ENCODE measurements around the gene FARP1. TPM values are rescaled to one million over a fixed set of nuclear protein-coding genes. Genes with fewer than 3 reads are reported as not detected.

FARP1 gene
- polyA plus RNA-seq, 1 of the 3 experiments (the other 2 are of a cell fraction) = 12.0 TPM

- Histone ChIP-seq H3K4me2 (no peak overlapping the region), H3F3A (replicated peaks; ENCODE audit: insufficient read depth) (no peaks in the 10 kb centered on the region), H3K9ac (no peak overlapping the region), H3K27me3 (ENCODE audit: insufficient read depth) (no peaks in the 10 kb centered on the region), H3K27ac (ENCODE audit: low read depth in 2 of 2, low read length in 1 of 2) (no peak overlapping the region), H3K4me1 (ENCODE audit: control insufficient read depth in 1 of 2, insufficient read depth in 2 of 2, low read depth in 1 of 2, low read length in 1 of 2) (no peaks in the 10 kb centered on the region; a peak in 1 of 4 replicates), H3K9me2 (no peaks in the 10 kb centered on the region), H3K36me3 (replicated peaks in 1 of 2; ENCODE audit: control insufficient read depth in 1 of 2, insufficient read depth in 2 of 2, low read length in 1 of 2) (no peaks in the 10 kb centered on the region), H2AFZ (ENCODE audit: low read depth) (no peak overlapping the region), H3K9me3 (no peaks in the 10 kb centered on the region), H3K79me2 (ENCODE audit: insufficient read depth) (no peaks in the 10 kb centered on the region; the same call in 1 of the 2 replicates), H4K20me1 (ENCODE audit: insufficient read depth) (no peaks in the 10 kb centered on the region), H3K4me3 (ENCODE audit: low read depth in 2 of 2, low read length in 1 of 2) (no peak overlapping the region)
- TF ChIP-seq CHD2 (IDR thresholded peaks at IDR 0.05; ENCODE audit: low read length, partially characterized antibody) (no peak), FOXM1 (IDR thresholded peaks at IDR 0.05; ENCODE audit: low read depth) (no peak)
- DNase-seq = no peak
- 96% methylated on average over 6 of the region's 8 CpGs for WGBS (ENCODE audit: low lambda C conversion rate)
- POLR2A ChIA-PET = no interaction called here
- CTCF ChIA-PET = no interaction called here
Observed at GRCh38 chr13:98351636-98352035, 208.7 kb downstream of the FARP1 start.

- DNase-seq = no peak
- no peaks in the 10 kb centered on the region for H4K20me1 ChIP-seq (ENCODE audit: insufficient read depth)
- no peaks in the 10 kb centered on the region for H3K27me3 ChIP-seq (ENCODE audit: insufficient read depth)
- no peak overlapping the region for H2AFZ ChIP-seq (ENCODE audit: low read depth)
- 95% methylated on average over 4 of the region's 4 CpGs for WGBS (ENCODE audit: low lambda C conversion rate)
- no peaks in the 10 kb centered on the region; the same call in 1 of the 2 replicates for H3K79me2 ChIP-seq (ENCODE audit: insufficient read depth)
- no peak overlapping the region for H3K4me2 ChIP-seq
- CTCF ChIA-PET = no interaction called here
- POLR2A ChIA-PET = no interaction called here
- TF ChIP-seq MAX (IDR thresholded peaks at IDR 0.05; ENCODE audit: low read depth) (no peak), EP300 (IDR thresholded peaks at IDR 0.05; ENCODE audit: borderline replicate concordance in 1 of 2, low read depth in 1 of 2, low read length in 1 of 2) (no peak), FOSL2 (IDR thresholded peaks at IDR 0.05; ENCODE audit: borderline replicate concordance, low read depth) (no peak), TEAD4 (IDR thresholded peaks at IDR 0.05; ENCODE audit: borderline replicate concordance, insufficient read depth) (no peak), ZBTB33 (IDR thresholded peaks at IDR 0.05; ENCODE audit: borderline replicate concordance, low read depth) (no peak), YY1 (IDR thresholded peaks at IDR 0.05; ENCODE audit: low read depth) (no peak), IRF3 (IDR thresholded peaks at IDR 0.05; ENCODE audit: low read depth, low read length) (no peak), SMC3 (IDR thresholded peaks at IDR 0.05; ENCODE audit: low read depth, low read length) (no peak), FOXM1 (IDR thresholded peaks at IDR 0.05; ENCODE audit: low read depth) (no peak), SIN3A (IDR thresholded peaks at IDR 0.05; ENCODE audit: borderline replicate concordance, low read depth, low read length) (no peak), CTCF (IDR thresholded peaks at IDR 0.05) (no peak), RCOR1 (IDR thresholded peaks at IDR 0.05; ENCODE audit: low read length) (no peak), GABPA (IDR thresholded peaks at IDR 0.05; ENCODE audit: low read depth) (no peak), GATA2 (CRISPR knock-in tag; IDR thresholded peaks at IDR 0.05) (no peak), REST (IDR thresholded peaks at IDR 0.05; ENCODE audit: low read depth, low read length) (no peak), TAF1 (IDR thresholded peaks at IDR 0.05; ENCODE audit: borderline replicate concordance, low read depth, low read length) (no peak), TCF12 (IDR thresholded peaks at IDR 0.05) (no peak)
- no peaks in the 10 kb centered on the region for H3K9me2 ChIP-seq
- H3K27ac ChIP-seq (ENCODE audit: low read depth in 2 of 2, low read length in 1 of 2) = no peak overlapping the region
- no peak overlapping the region for H3K4me3 ChIP-seq (ENCODE audit: low read depth in 2 of 2, low read length in 1 of 2)
- H3K9me3 ChIP-seq = no peaks in the 10 kb centered on the region
- H3K9ac ChIP-seq = no peak overlapping the region
- H3F3A ChIP-seq (replicated peaks; ENCODE audit: insufficient read depth) = no peaks in the 10 kb centered on the region
- no peaks in the 10 kb centered on the region for H3K36me3 ChIP-seq (replicated peaks in 1 of 2; ENCODE audit: control insufficient read depth in 1 of 2, insufficient read depth in 2 of 2, low read length in 1 of 2)
- H3K4me1 ChIP-seq (ENCODE audit: control insufficient read depth in 1 of 2, insufficient read depth in 2 of 2, low read depth in 1 of 2, low read length in 1 of 2) = no peaks in the 10 kb centered on the region; a peak in 1 of 4 replicates
Observed at GRCh38 chr13:98352226-98352625, 209.3 kb downstream of the FARP1 start.
